HL-60 (cell line): ENCODE measurements around the gene SH3BP5.

Experiments
- DNase-seq, 2 experiments: peaks; one replicate each; pipeline ENCODE4 v3.0.0-alpha.2; 2010 to 2020; ENCODE audit warnings: low read depth in 1 of 2, low spot score in 1 of 2
- H3K27ac ChIP-seq: fragments of 250-450 bp; sonication (Bioruptor Pico); replicated peaks from 2 replicates; pipeline ENCODE4 v1.5.1; 2020; ENCODE audit warnings: mild to moderate bottlenecking, moderate library complexity
- H3K27me3 ChIP-seq: fragments of 250-450 bp; sonication (Bioruptor Pico); 2 replicates; pipeline ENCODE4 v1.5.1; 2021; ENCODE audit warnings: mild to moderate bottlenecking, moderate library complexity; ENCODE audit not compliant: insufficient read depth, poor library complexity, severe bottlenecking
- H3K4me3 ChIP-seq: replicated peaks from 2 replicates; pipeline ENCODE4 v1.5.1; 2011; ENCODE audit warnings: mild to moderate bottlenecking, control low read depth, low read length; ENCODE audit not compliant: insufficient read depth
- GABPA ChIP-seq: IDR thresholded peaks from 2 replicates; pipeline ENCODE4 v1.6.1; 2012; ENCODE audit warnings: low read depth
- POLR2AphosphoS5 ChIP-seq: IDR thresholded peaks from 2 replicates; pipeline ENCODE4 v1.6.1; 2012; ENCODE audit warnings: low read depth
- SPI1 ChIP-seq: IDR thresholded peaks from 2 replicates; pipeline ENCODE4 v1.6.1; 2012; ENCODE audit warnings: low read depth, mild to moderate bottlenecking, borderline replicate concordance
- TF ChIP-seq, protein P1 (sequence below): IDR thresholded peaks from 2 replicates; pipeline ENCODE4 v1.6.1; 2012; ENCODE audit warnings: low read depth; ENCODE audit not compliant: insufficient replicate concordance
- TF ChIP-seq, protein P2 (sequence below): IDR thresholded peaks from one replicate; pipeline ENCODE4 v1.5.1; 2011; ENCODE audit warnings: low read length, control low read depth, inconsistent platforms; ENCODE audit not compliant: insufficient read depth

SH3BP5 gene

DNA sequence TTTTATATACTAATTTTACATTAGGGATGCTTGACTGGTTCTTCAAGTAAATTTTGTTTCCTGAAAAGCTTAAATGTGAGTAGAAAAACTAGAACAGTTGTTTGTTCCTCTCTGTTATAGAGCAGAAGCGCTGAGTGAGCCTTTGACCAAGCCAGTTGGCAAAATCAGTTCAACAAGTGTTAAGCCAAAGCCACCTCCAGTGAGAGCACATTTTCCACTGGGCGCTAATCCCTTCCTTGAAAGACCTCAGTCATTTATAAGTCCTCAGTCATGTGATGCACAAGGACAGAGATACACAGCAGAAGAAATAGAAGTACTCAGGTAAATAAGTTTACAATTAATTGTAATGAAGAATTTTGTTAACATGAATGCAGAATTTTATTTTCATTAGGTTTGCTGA lies 111.7 kb downstream of the SH3BP5 start:
- TF ChIP-seq SPI1 (no peak), GABPA (no peak), POLR2AphosphoS5 (no peak)
- TF ChIP-seq, protein P1, sequence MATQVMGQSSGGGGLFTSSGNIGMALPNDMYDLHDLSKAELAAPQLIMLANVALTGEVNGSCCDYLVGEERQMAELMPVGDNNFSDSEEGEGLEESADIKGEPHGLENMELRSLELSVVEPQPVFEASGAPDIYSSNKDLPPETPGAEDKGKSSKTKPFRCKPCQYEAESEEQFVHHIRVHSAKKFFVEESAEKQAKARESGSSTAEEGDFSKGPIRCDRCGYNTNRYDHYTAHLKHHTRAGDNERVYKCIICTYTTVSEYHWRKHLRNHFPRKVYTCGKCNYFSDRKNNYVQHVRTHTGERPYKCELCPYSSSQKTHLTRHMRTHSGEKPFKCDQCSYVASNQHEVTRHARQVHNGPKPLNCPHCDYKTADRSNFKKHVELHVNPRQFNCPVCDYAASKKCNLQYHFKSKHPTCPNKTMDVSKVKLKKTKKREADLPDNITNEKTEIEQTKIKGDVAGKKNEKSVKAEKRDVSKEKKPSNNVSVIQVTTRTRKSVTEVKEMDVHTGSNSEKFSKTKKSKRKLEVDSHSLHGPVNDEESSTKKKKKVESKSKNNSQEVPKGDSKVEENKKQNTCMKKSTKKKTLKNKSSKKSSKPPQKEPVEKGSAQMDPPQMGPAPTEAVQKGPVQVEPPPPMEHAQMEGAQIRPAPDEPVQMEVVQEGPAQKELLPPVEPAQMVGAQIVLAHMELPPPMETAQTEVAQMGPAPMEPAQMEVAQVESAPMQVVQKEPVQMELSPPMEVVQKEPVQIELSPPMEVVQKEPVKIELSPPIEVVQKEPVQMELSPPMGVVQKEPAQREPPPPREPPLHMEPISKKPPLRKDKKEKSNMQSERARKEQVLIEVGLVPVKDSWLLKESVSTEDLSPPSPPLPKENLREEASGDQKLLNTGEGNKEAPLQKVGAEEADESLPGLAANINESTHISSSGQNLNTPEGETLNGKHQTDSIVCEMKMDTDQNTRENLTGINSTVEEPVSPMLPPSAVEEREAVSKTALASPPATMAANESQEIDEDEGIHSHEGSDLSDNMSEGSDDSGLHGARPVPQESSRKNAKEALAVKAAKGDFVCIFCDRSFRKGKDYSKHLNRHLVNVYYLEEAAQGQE: no peak
- TF ChIP-seq, protein P2, sequence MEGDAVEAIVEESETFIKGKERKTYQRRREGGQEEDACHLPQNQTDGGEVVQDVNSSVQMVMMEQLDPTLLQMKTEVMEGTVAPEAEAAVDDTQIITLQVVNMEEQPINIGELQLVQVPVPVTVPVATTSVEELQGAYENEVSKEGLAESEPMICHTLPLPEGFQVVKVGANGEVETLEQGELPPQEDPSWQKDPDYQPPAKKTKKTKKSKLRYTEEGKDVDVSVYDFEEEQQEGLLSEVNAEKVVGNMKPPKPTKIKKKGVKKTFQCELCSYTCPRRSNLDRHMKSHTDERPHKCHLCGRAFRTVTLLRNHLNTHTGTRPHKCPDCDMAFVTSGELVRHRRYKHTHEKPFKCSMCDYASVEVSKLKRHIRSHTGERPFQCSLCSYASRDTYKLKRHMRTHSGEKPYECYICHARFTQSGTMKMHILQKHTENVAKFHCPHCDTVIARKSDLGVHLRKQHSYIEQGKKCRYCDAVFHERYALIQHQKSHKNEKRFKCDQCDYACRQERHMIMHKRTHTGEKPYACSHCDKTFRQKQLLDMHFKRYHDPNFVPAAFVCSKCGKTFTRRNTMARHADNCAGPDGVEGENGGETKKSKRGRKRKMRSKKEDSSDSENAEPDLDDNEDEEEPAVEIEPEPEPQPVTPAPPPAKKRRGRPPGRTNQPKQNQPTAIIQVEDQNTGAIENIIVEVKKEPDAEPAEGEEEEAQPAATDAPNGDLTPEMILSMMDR: no peak
- H3K27ac ChIP-seq: no peak overlapping the region
- H3K27me3 ChIP-seq: no peaks in the 10 kb centered on the region
- H3K4me3 ChIP-seq: no peak overlapping the region
- DNase-seq: no peak

DNA sequence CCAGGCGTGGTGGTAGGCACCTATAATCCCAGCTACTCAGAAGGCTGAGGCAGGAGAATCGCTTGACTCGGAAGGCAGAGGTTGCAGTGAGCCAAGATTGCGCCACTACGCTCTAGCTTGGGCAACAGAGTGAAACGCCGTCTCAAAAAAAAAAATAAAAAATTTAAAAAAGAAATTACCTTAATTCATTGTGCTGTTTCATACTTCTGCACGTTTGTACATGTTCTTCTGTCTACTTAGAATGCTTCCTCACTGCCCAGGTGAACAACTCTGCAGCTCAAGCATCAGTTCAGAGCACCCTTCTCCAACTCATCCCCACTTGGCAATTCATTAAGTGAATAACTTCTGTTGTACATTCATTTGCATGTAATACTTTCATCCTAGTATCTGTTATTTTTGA lies 112.3 kb downstream of the SH3BP5 start:
- Histone ChIP-seq H3K27ac (no peak overlapping the region), H3K27me3 (no peaks in the 10 kb centered on the region), H3K4me3 (no peak overlapping the region)
- TF ChIP-seq POLR2AphosphoS5: no peak
- no peak for DNase-seq

DNA sequence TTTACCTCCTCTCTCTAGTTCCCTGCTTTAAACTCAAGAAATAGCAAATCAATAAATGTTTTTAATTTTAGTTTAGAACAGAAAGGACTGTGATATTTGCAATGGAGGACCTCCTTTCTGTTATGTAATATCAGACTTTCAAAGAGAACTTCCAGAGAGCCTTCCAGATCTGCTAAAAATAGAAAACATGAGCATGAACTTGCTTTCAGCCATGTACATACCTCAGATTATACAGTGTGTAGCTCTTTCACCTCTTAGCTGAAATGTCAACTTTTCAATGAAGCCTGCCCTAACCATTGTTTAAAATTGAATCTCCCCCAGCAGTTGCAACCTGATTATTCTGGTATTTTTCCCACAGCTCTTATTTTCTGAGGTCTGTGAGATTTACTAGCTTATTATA lies 113.7 kb downstream of the SH3BP5 start:
- no peaks in the 10 kb centered on the region for H3K27me3 ChIP-seq
- TF ChIP-seq, protein P1: no peak
- no peak for DNase-seq
- H3K27ac ChIP-seq: no peak overlapping the region
- no peak overlapping the region for H3K4me3 ChIP-seq

DNA sequence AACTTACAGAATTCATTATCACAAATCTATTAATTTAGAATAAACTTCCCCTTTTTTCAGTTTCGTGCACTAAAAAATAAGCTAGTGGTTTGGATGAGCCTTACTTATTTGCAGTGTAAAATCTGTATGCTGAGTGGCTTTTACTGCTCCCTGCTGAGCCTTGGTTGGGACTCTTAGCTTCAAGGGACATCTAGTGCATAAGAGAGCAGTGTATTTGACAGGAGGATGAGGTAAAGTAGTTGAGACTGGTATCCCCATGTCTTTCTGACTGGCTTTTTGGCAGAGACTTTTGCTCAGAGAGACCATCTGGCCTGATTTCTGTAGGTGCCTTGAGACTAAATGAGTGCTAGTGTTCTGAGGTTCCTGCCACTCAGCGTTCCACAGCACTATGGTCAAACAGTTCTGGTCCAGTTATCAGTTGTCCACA lies 114.5 kb downstream of the SH3BP5 start:
- H3K27me3 ChIP-seq: no peaks in the 10 kb centered on the region
- H3K4me3 ChIP-seq: no peak overlapping the region
- no peak for DNase-seq
- H3K27ac ChIP-seq: no peak overlapping the region
- TF ChIP-seq, protein P1: no peak

DNA sequence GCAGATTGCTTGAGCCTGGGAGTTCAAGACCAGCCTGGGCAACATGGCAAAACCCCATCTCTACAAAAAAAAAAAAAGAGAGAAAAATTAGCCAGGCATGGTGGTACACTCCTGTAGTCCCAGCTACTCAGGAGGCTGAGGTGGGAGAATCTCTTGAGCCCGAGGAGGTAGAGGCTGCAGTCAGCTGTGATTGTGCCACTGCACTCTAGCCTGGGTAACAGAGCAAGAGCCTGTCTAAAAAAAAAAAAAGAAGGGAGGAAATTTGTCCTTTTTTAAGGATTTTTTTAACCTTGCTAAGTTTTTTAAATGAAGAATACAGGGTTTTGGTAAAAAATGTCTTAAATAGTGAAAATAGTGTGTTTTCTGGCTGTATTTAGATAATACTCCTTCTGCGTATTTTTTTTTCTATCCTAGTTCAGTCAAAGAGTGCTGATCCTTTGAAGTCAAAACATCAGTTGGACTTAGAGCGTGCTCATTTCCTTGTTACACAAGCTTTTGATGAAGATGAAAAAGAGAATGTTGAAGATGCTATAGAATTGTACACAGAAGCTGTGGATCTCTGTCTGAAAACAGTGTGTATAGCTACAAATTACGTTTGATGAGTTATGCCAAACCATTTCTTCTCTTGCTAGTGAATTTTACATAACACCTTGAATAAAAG lies 115.2 kb downstream of the SH3BP5 start:
- TF ChIP-seq, protein P1: no peak
- TF ChIP-seq GABPA (no peak), SPI1 (no peak), POLR2AphosphoS5 (no peak)
- TF ChIP-seq, protein P2: no peak
- Histone ChIP-seq H3K27me3 (no peaks in the 10 kb centered on the region), H3K4me3 (no peak overlapping the region), H3K27ac (no peak overlapping the region)
- no peak for DNase-seq
